Measurements from ENCODE around the gene GNAT2.

DNA sequence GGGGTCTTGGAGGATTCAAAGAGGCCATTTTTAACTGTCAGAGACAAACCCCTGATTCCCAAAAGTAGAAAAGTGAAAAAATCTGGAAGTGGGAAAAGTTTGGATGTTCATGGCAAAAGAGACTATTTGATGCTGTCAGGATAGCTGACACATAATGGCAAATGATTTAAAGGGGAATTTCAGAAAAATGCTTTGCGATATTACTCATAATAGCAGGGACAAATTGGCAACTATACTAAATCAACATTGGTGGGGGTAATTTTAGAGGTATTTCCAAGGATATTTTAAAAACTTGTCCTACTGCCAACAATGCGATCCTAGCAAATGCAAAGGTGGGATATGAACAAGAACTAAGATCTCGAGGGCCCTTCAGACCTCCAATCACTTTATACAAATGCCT, 31.2 kb upstream of the GNAT2 start:
- TF ChIP-seq, protein P1, sequence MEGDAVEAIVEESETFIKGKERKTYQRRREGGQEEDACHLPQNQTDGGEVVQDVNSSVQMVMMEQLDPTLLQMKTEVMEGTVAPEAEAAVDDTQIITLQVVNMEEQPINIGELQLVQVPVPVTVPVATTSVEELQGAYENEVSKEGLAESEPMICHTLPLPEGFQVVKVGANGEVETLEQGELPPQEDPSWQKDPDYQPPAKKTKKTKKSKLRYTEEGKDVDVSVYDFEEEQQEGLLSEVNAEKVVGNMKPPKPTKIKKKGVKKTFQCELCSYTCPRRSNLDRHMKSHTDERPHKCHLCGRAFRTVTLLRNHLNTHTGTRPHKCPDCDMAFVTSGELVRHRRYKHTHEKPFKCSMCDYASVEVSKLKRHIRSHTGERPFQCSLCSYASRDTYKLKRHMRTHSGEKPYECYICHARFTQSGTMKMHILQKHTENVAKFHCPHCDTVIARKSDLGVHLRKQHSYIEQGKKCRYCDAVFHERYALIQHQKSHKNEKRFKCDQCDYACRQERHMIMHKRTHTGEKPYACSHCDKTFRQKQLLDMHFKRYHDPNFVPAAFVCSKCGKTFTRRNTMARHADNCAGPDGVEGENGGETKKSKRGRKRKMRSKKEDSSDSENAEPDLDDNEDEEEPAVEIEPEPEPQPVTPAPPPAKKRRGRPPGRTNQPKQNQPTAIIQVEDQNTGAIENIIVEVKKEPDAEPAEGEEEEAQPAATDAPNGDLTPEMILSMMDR (IDR thresholded peaks at IDR 0.05; ENCODE audit: low read depth, low read length, poor library complexity, severe bottlenecking), result no peak
- TF ChIP-seq EZH2phosphoT487 (IDR thresholded peaks at IDR 0.05; ENCODE audit: borderline replicate concordance, low read length), result no peak
